IMR-90 (cell line): ENCODE results near the gene PRTFDC1. TPM values are rescaled to one million over a fixed set of nuclear protein-coding genes. Genes with fewer than 3 reads are reported as not detected.

ENCODE experiments used
- ATAC-seq: fragments of 200-7000 bp; cut with Tn5 transposase; 2 replicates; pipeline ENCODE4 v1.9.1; 2020; ENCODE audit warnings: low read depth, mild to moderate bottlenecking, moderate library complexity
- BruUV-seq: library from RNA; stranded (reverse); fragments of 400-500 nt; replicated peaks from 2 replicates; lab custom pipeline; 2021; lab: Mats Ljungman, UMichigan
- CTCF ChIA-PET: fragments of 300-600 bp; formaldehyde crosslinking; extraction: SDS; loops from one replicate; lab custom pipeline; 2021; ENCODE audit warnings: antibody characterized with exemption; lab: Yijun Ruan, JAX
- POLR2A ChIA-PET: fragments of 300-600 bp; sonication (Branson Sonifier 250); formaldehyde crosslinking; loops from one replicate; lab custom pipeline; 2022; ENCODE audit warnings: antibody characterized with exemption; ENCODE audit not compliant: unreplicated experiment; lab: Charles Lee
- DNase-seq: peaks from one replicate; pipeline ENCODE4 v3.0.0; 2013
- H2AFZ ChIP-seq: replicated peaks from 2 replicates; pipeline ENCODE3; 2013; ENCODE audit warnings: low read length, mild to moderate bottlenecking; ENCODE audit not compliant: poor library complexity
- H2AK5ac ChIP-seq: 2 replicates; pipeline ENCODE4 v1.6.1; 2013; ENCODE audit warnings: low read depth, low read length, inconsistent platforms
- H2AK9ac ChIP-seq: replicated peaks from 2 replicates; pipeline ENCODE3; 2013; ENCODE audit warnings: mild to moderate bottlenecking, low read depth, low read length, moderate library complexity; ENCODE audit not compliant: poor library complexity
- H2BK120ac ChIP-seq: 2 replicates; pipeline ENCODE4 v1.6.1; 2013; ENCODE audit warnings: low read depth, low read length, inconsistent platforms
- H2BK15ac ChIP-seq: 3 replicates; pipeline ENCODE4 v1.6.1; 2013; ENCODE audit warnings: low read depth, low read length, inconsistent platforms
- H2BK20ac ChIP-seq: 2 replicates; pipeline ENCODE4 v1.6.1; 2013; ENCODE audit warnings: low read depth, mild to moderate bottlenecking, inconsistent platforms, low read length, moderate library complexity
- H2BK5ac ChIP-seq: 2 replicates; pipeline ENCODE4 v1.6.1; 2013; ENCODE audit warnings: mild to moderate bottlenecking, low read depth, low read length, inconsistent platforms; ENCODE audit not compliant: poor library complexity, severe bottlenecking
- H3K14ac ChIP-seq: replicated peaks from 2 replicates; pipeline ENCODE4 v1.6.1; 2013; ENCODE audit warnings: low read depth, low read length, inconsistent platforms
- H3K18ac ChIP-seq: 2 replicates; pipeline ENCODE4 v1.6.1; 2013; ENCODE audit warnings: low read depth, low read length, control low read depth
- H3K23ac ChIP-seq: 2 replicates; pipeline ENCODE4 v1.6.1; 2013; ENCODE audit warnings: low read depth, low read length, inconsistent platforms
- H3K27ac ChIP-seq: 2 replicates; pipeline ENCODE4 v1.5.1; 2013; ENCODE audit warnings: mild to moderate bottlenecking, control low read depth, low read length; ENCODE audit not compliant: insufficient read depth
- H3K27me3 ChIP-seq: 2 replicates; pipeline ENCODE4 v1.6.1; 2013; ENCODE audit warnings: low read length; ENCODE audit not compliant: control insufficient read depth, insufficient read depth
- H3K36me3 ChIP-seq: 2 replicates; pipeline ENCODE4 v1.6.1; 2013; ENCODE audit warnings: low read length, mixed read lengths; ENCODE audit not compliant: control insufficient read depth, insufficient read depth
- H3K4ac ChIP-seq: 2 replicates; pipeline ENCODE4 v1.6.1; 2013; ENCODE audit warnings: low read depth, low read length, inconsistent platforms
- H3K4me1 ChIP-seq: 2 replicates; pipeline ENCODE4 v1.6.1; 2013; ENCODE audit warnings: low read length, mixed read lengths; ENCODE audit not compliant: control insufficient read depth, insufficient read depth
- H3K4me2 ChIP-seq: 2 replicates; pipeline ENCODE4 v1.6.1; 2013; ENCODE audit warnings: low read depth, mild to moderate bottlenecking, control low read depth, low read length, moderate library complexity
- H3K4me3 ChIP-seq: 2 replicates; pipeline ENCODE4 v1.5.1; 2013; ENCODE audit warnings: low read depth, mild to moderate bottlenecking, control low read depth, low read length, moderate library complexity; ENCODE audit not compliant: insufficient read depth
- H3K56ac ChIP-seq: 2 replicates; pipeline ENCODE4 v1.6.1; 2013; ENCODE audit warnings: low read length, inconsistent platforms; ENCODE audit not compliant: insufficient read depth; ENCODE audit errors: extremely low read depth
- H3K79me1 ChIP-seq, 2 experiments: 2 replicates each; pipeline ENCODE4 v1.6.1; 2013; ENCODE audit warnings: low read length in 2 of 2, inconsistent platforms in 1 of 2, low read depth in 1 of 2
- H3K9ac ChIP-seq: 2 replicates; pipeline ENCODE4 v1.6.1; 2013; ENCODE audit warnings: low read depth, low read length, control low read depth
- H3K9me1 ChIP-seq: 2 replicates; pipeline ENCODE4 v1.6.1; 2013; ENCODE audit warnings: low read length, inconsistent platforms; ENCODE audit not compliant: insufficient read depth
- H3K9me3 ChIP-seq: 2 replicates; pipeline ENCODE4 v1.6.1; 2013; ENCODE audit warnings: low read length; ENCODE audit not compliant: control insufficient read depth, insufficient read depth
- H4K20me1 ChIP-seq: 2 replicates; pipeline ENCODE4 v1.6.1; 2013; ENCODE audit warnings: low read length, inconsistent platforms; ENCODE audit not compliant: insufficient read depth
- H4K5ac ChIP-seq: 2 replicates; pipeline ENCODE4 v1.6.1; 2013; ENCODE audit warnings: mild to moderate bottlenecking, low read depth, low read length, control low read depth
- H4K8ac ChIP-seq, 2 experiments: 2 replicates each; pipeline ENCODE4 v1.6.1; 2013; ENCODE audit warnings: low read depth in 2 of 2, low read length in 2 of 2, control low read depth in 1 of 2, inconsistent platforms in 1 of 2
- H4K91ac ChIP-seq: 2 replicates; pipeline ENCODE4 v1.6.1; 2013; ENCODE audit warnings: low read depth, low read length, inconsistent platforms; ENCODE audit not compliant: insufficient read depth
- BHLHE40 ChIP-seq: fragments of 150-350 bp; IDR thresholded peaks from 2 replicates; pipeline ENCODE4 v1.6.1; 2016; ENCODE audit warnings: mild to moderate bottlenecking, low read depth, low read length
- CHD1 ChIP-seq: IDR thresholded peaks from 2 replicates; pipeline ENCODE4 v1.6.1; 2012; ENCODE audit warnings: low read depth, low read length, improper control_type of control experiment
- WGBS, 2 experiments: methylation state at CpG; one replicate each; pipeline versions ENCODE4 v1.1.5 to v1.1.7; 2013; ENCODE audit warnings: missing lambda C conversion rate in 2 of 2; ENCODE audit not compliant: insufficient read length in 1 of 2; ENCODE audit errors: extremely low coverage in 2 of 2; 5-methylcytosine and 5-hydroxymethylcytosine counted together
- dilution Hi-C: fragments of 300-500 bp; cut with HindIII; formaldehyde crosslinking; loops from one replicate; pipeline ENCODE4 v1.14.3; 2018; ENCODE audit warnings: low sequenced_read_pairs; ENCODE audit not compliant: unreplicated experiment
- in situ Hi-C: fragments of 300-500 bp; cut with MboI; formaldehyde crosslinking; loops from 3 replicates; pipeline ENCODE4 v1.14.3; 2019; ENCODE audit warnings: low sequenced_read_pairs, inconsistent platforms, mixed read lengths
- intact Hi-C: fragments of 100-400 bp; cut with micrococcal nuclease; formaldehyde crosslinking; loops from 2 replicates; pipeline ENCODE4 v1.10.0; 2022
- polyA plus RNA-seq, 3 experiments: library from polyadenylated mRNA; depleted of rRNA; stranded (reverse); fragments of >200 nt; gene quantifications; 2 replicates each; pipeline ENCODE4 v1.2.3, GENCODE V29; 2012; ENCODE audit warnings: low replicate concordance in 1 of 3
- total RNA-seq: library from RNA; depleted of rRNA; stranded (reverse); fragments of >200 nt; gene quantifications from 2 replicates; pipeline ENCODE4 v1.2.3, GENCODE V29; 2012

The PRTFDC1 gene
- total and polyA plus RNA-seq, 2 of the 4 experiments (the other 2 are of a cell fraction), result 12.3 to 17.9 TPM

GRCh38 chr10:24869354-24870015 is 82.9 kb downstream of the PRTFDC1 start (continued):
- no peak for TF ChIP-seq CHD1

- Histone ChIP-seq H3K14ac (no peak overlapping the region), H3K27me3 (no peaks in the 10 kb centered on the region), H3K9ac (no peak overlapping the region; the same call in 1 of the 2 replicates), H2BK20ac (peak overlapping the region; percentile 38; the same call in 1 of the 2 replicates), H2BK120ac (peak overlapping the region; percentile 11; the same call in 1 of the 2 replicates), H4K5ac (peak overlapping the region; percentile 75), H3K23ac (no peak overlapping the region), H3K27ac (no peak overlapping the region), H2BK5ac (peak overlapping the region; percentile 10), H3K4ac (peak overlapping the region; percentile 52; the same call in 1 of the 2 replicates), H3K56ac (no peak overlapping the region), H3K9me3 (no peaks in the 10 kb centered on the region), H3K4me3 (no peak overlapping the region), H2AK9ac (no peak overlapping the region), H3K18ac (peak overlapping the region; percentile 57; the same call in 1 of the 2 replicates), H3K4me1 (peaks cover 9% of the 10 kb centered on the region), H3K36me3 (no peaks in the 10 kb centered on the region), H3K4me2 (peak overlapping the region; percentile 1; the same call in 1 of the 2 replicates), H4K20me1 (no peaks in the 10 kb centered on the region), H3K9me1 (peaks cover 11% of the 10 kb centered on the region), H2AK5ac (no peak overlapping the region), H2BK15ac (peak overlapping the region; percentile 16; the same call in 1 of the 3 replicates), H3K79me1 (peaks cover 0 to 4% of the 10 kb centered on the region in 2 experiments; a peak in 1 of 4 replicates), H2AFZ (no peak overlapping the region), H4K91ac (no peak overlapping the region), H4K8ac (peak overlapping the region in 1 of 2 experiments; percentile 24; a peak in 1 of 4 replicates)
- intact Hi-C loops, result no loop called here
- dilution Hi-C loops, result no loop called here
- BruUV-seq, result no TSS peak
- WGBS, 2 experiments, result 100% methylated on average over 1 of the region's 7 CpGs
- DNase-seq, result peak; percentile 87
- CTCF ChIA-PET, result interaction anchor here (0.6 to 1.0 kb wide), 7 partner anchors 29 to 382 kb away, joined by 3 to 12 read pairs (median 4); no protein-coding TSS in a partner anchor
- POLR2A ChIA-PET, result no interaction called here
- peak; percentile 62 for ATAC-seq
- no peak for TF ChIP-seq BHLHE40
- in situ Hi-C loops, result no loop called here
These were observed 85.5 kb downstream of the PRTFDC1 start for GRCh38 chr10:24866604-24867583.
